GM18499 (cell line): Measurements from ENCODE around the gene TCF7L1.
"Not testable (repeated sequence)": the region's sequence is repeated elsewhere in the genome, so short reads cannot be mapped to it uniquely, and the experiment has no call there.

Experiments
- ATAC-seq: cut with Tn5 transposase; IDR thresholded peaks from one replicate; pipeline ENCODE4 v1.9.1; 2021; ENCODE audit warnings: moderate number of reproducible peaks; ENCODE audit not compliant: insufficient read depth, unreplicated experiment

TCF7L1 gene

GRCh38 chr2:85309699-85310321 lies 176.6 kb downstream of the TCF7L1 start:
- no peak for ATAC-seq

GRCh38 chr2:85310330-85310729 lies 177.1 kb downstream of the TCF7L1 start:
- no peak for ATAC-seq

- ATAC-seq = no peak
Observed at GRCh38 chr2:85312404-85312803, 179.2 kb downstream of the TCF7L1 start.

GRCh38 chr2:85314884-85315242 lies 181.7 kb downstream of the TCF7L1 start:
- ATAC-seq = no peak

- not testable (repeated sequence) for ATAC-seq
Observed at GRCh38 chr2:85315921-85316320, 182.7 kb downstream of the TCF7L1 start.

GRCh38 chr2:85318222-85319074 lies 185.3 kb downstream of the TCF7L1 start:
- no peak for ATAC-seq

- no peak for ATAC-seq
Observed at GRCh38 chr2:85319796-85320195, 186.6 kb downstream of the TCF7L1 start.

GRCh38 chr2:85323351-85323987 lies 190.3 kb downstream of the TCF7L1 start:
- no peak for ATAC-seq

- ATAC-seq = not testable (repeated sequence)
Observed at GRCh38 chr2:85323988-85324367, 190.8 kb downstream of the TCF7L1 start.

GRCh38 chr2:85324639-85325465 lies 191.7 kb downstream of the TCF7L1 start:
- no peak for ATAC-seq

- ATAC-seq = no peak
Observed at GRCh38 chr2:85325466-85325811, 192.2 kb downstream of the TCF7L1 start.

- no peak for ATAC-seq
Observed at GRCh38 chr2:85326406-85327159, 193.4 kb downstream of the TCF7L1 start.

- ATAC-seq = no peak
Observed at GRCh38 chr2:85327160-85327821, 194.1 kb downstream of the TCF7L1 start.

GRCh38 chr2:85327822-85328617 lies 194.8 kb downstream of the TCF7L1 start, which contains the start of gene TGOLN2:
Gene TGOLN2, minus strand, starts transcription at chr2:85327989. Its CDS starts 27 bp downstream, at chr2:85327962.
- peak; percentile 56 for ATAC-seq

GRCh38 chr2:85329181-85329651 lies 196.0 kb downstream of the TCF7L1 start:
- ATAC-seq = no peak

GRCh38 chr2:85329701-85330100 lies 196.5 kb downstream of the TCF7L1 start:
- not testable (repeated sequence) for ATAC-seq

- ATAC-seq = no peak
Observed at GRCh38 chr2:85330839-85331636, 197.8 kb downstream of the TCF7L1 start.

GRCh38 chr2:85333877-85334276 lies 200.7 kb downstream of the TCF7L1 start:
- not testable (repeated sequence) for ATAC-seq
